GM12878 (cell line): ENCODE measurements around the gene KCNJ18. TPM values are rescaled to one million over a fixed set of nuclear protein-coding genes. Genes with fewer than 3 reads are reported as not detected.

Source experiments
- BCLAF1 ChIP-seq: fragments of 450-650 bp; IDR thresholded peaks from 2 replicates; pipeline ENCODE4 v1.6.1; 2017; ENCODE audit warnings: antibody characterized with exemption, mild to moderate bottlenecking, moderate library complexity
- BHLHE40 ChIP-seq, 2 experiments: fragments of 450-650 bp in 1 of 2; IDR thresholded peaks; 2 replicates each; pipeline ENCODE4 v1.6.1; 2011 to 2017; ENCODE audit warnings: low read depth in 2 of 2, borderline replicate concordance in 1 of 2, improper control_type of control experiment in 1 of 2, low read length in 1 of 2, mild to moderate bottlenecking in 1 of 2
- EGR1 ChIP-seq, 2 experiments: IDR thresholded peaks; 1 replicate in 1 of 2; 2 replicates in 1 of 2; pipeline ENCODE4 v1.6.1; 2011 to 2012; ENCODE audit warnings: low read depth in 2 of 2, low read length in 2 of 2, borderline replicate concordance in 1 of 2, mild to moderate bottlenecking in 1 of 2, moderate library complexity in 1 of 2
- HSF1 ChIP-seq: fragments of 150-350 bp; IDR thresholded peaks from 2 replicates; pipeline ENCODE4 v1.6.1; 2014; ENCODE audit warnings: mild to moderate bottlenecking, low read depth, low read length
- NBN ChIP-seq: fragments of 450-650 bp; IDR thresholded peaks from 2 replicates; pipeline ENCODE4 v1.6.1; 2016
- NR2F1 ChIP-seq: fragments of 450-650 bp; conservative IDR thresholded peaks from 2 replicates; pipeline ENCODE4 v1.6.1; 2017; ENCODE audit warnings: mild to moderate bottlenecking
- PAX5 ChIP-seq: IDR thresholded peaks from 2 replicates; pipeline ENCODE4 v1.6.1; 2011; ENCODE audit warnings: low read depth, low read length, borderline replicate concordance
- YY1 ChIP-seq: IDR thresholded peaks from 2 replicates; pipeline ENCODE4 v1.6.1; 2011; ENCODE audit warnings: low read depth, mild to moderate bottlenecking, low read length
- ZBTB4 ChIP-seq: fragments of 450-650 bp; formaldehyde crosslinking; IDR thresholded peaks from 2 replicates; pipeline ENCODE4 v1.4.0; 2022; ENCODE audit warnings: mild to moderate bottlenecking, moderate library complexity
- polyA plus RNA-seq, 11 experiments: library from polyadenylated mRNA; depleted of rRNA in 4 of 11; unstranded in 6 of 11; stranded (reverse) in 5 of 11; fragments of >200 nt; fragmentation: Nextera tagmentation in 4 of 11; fragmentation: Illumina TruSeq in 1 of 11; extraction: Ambion mirVana in 4 of 11; extraction: Trizol in 1 of 11; gene quantifications; 1 replicate in 1 of 11; 2 replicates in 10 of 11; pipeline versions ENCODE4 v1.2.1 to v1.2.3, GENCODE V29; 2011 to 2016; ENCODE audit warnings: inconsistent platforms in 2 of 11, missing spikeins in 2 of 11, low read depth in 1 of 11
- total RNA-seq, 4 experiments: library from RNA; depleted of rRNA in 3 of 4; stranded (reverse); fragments of >200 nt in 3 of 4; fragmentation: Illumina TruSeq in 1 of 4; extraction: Trizol in 1 of 4; gene quantifications; 2 replicates each; pipeline versions ENCODE4 v1.2.1 to v1.2.3, GENCODE V29; 2013 to 2021

KCNJ18 gene
- total and polyA plus RNA-seq, 10 of the 15 experiments (the other 5 are each of a cell fraction or from before 2014, with no cell fraction given), result not detected

- TF ChIP-seq ZBTB4, result no peak
- no peak for TF ChIP-seq HSF1
- TF ChIP-seq YY1, result no peak
- TF ChIP-seq NBN, result no peak
- TF ChIP-seq PAX5, result no peak
- TF ChIP-seq BHLHE40 (IDR thresholded peaks at IDR 0.05; ENCODE audit: borderline replicate concordance in 1 of 2, low read depth in 2 of 2, low read length in 1 of 2), result no peak
- TF ChIP-seq NR2F1, result no peak
- TF ChIP-seq EGR1 (IDR thresholded peaks at IDR 0.05; ENCODE audit: borderline replicate concordance in 1 of 2, low read depth in 2 of 2, low read length in 2 of 2), result no peak
- TF ChIP-seq BCLAF1, result no peak
- TF ChIP-seq, all 136 proteins: peak for 0
Measured at GRCh38 chr17:21678393-21679081, 13.8 kb upstream of the KCNJ18 start (continued).
